Stimulated activated CD8-positive, alpha-beta memory T cell treated with anti-CD3 and anti-CD28 coated beads, Interleukin-4, amount 100 ng/mL, for 1 hour (primary cell): ENCODE data around the gene DNAJA1.
A peak's percentile ranks its signal among the peaks of the same experiment; 100 is the strongest.
"Not testable (repeated sequence)": the region's sequence is repeated elsewhere in the genome, so short reads cannot be mapped to it uniquely, and the experiment has no call there.

Source experiments
- DNase-seq, 2 donors: peaks; one replicate each; pipeline ENCODE4 v3.0.0-alpha.2; 2020; ENCODE audit warnings: low read depth in 2 of 2, low spot score in 1 of 2

The DNAJA1 gene

GRCh38 chr9:33024966-33025571 is at the start of gene DNAJA1:
DNAJA1 (plus strand) TSS chr9:33025273; CDS start chr9:33026485, 1,212 bp downstream.
- DNase-seq: peak; percentile 94 to 96

GRCh38 chr9:32978051-32978450 is 47.0 kb upstream of the DNAJA1 start:
- no peak for DNase-seq

GRCh38 chr9:32986971-32987370 is 38.1 kb upstream of the DNAJA1 start:
- no peak for DNase-seq

- DNase-seq: no peak
Observed at GRCh38 chr9:32989660-32990059, 35.4 kb upstream of the DNAJA1 start.

GRCh38 chr9:32991897-32992594 is 33.0 kb upstream of the DNAJA1 start:
- no peak for DNase-seq

- no peak for DNase-seq
Observed at GRCh38 chr9:32992595-32993238, 32.4 kb upstream of the DNAJA1 start.

- not testable (repeated sequence) for DNase-seq
Observed at GRCh38 chr9:33000682-33001055, 24.4 kb upstream of the DNAJA1 start.

- not testable (repeated sequence) for DNase-seq
Observed at GRCh38 chr9:33005335-33005734, 19.7 kb upstream of the DNAJA1 start.

- DNase-seq: no peak
Observed at GRCh38 chr9:33007755-33008154, 17.3 kb upstream of the DNAJA1 start.

GRCh38 chr9:33011831-33012230 is 13.2 kb upstream of the DNAJA1 start:
- DNase-seq: no peak

- DNase-seq: no peak
Observed at GRCh38 chr9:33012328-33013069, 12.6 kb upstream of the DNAJA1 start.

GRCh38 chr9:33013962-33014664 is 11.0 kb upstream of the DNAJA1 start:
- no peak for DNase-seq

GRCh38 chr9:33014665-33015014 is 10.4 kb upstream of the DNAJA1 start:
- DNase-seq: no peak

GRCh38 chr9:33017283-33018041 is 7.6 kb upstream of the DNAJA1 start:
- DNase-seq: no peak

- DNase-seq: no peak
Observed at GRCh38 chr9:33019797-33020196, 5.3 kb upstream of the DNAJA1 start.

GRCh38 chr9:33022303-33022702 is 2.8 kb upstream of the DNAJA1 start:
- no peak for DNase-seq

GRCh38 chr9:33022755-33023154 is 2.3 kb upstream of the DNAJA1 start:
- DNase-seq: no peak

- DNase-seq: no peak
Observed at GRCh38 chr9:33023661-33024060, 1.4 kb upstream of the DNAJA1 start.

GRCh38 chr9:33024126-33024965 is 727 bp upstream of the DNAJA1 start:
- no peak for DNase-seq
